Body of pancreas (tissue), 4 donors: ENCODE data around the gene MGAT3. TPM values are rescaled to one million over a fixed set of nuclear protein-coding genes. Genes with fewer than 3 reads are reported as not detected.

Source experiments
- ATAC-seq: fragments of 150-250 bp; one replicate; pipeline ENCODE4 v1.9.1; 2016
- DNase-seq, 4 donors: peaks; one replicate each; pipeline ENCODE4 v3.0.0-alpha.2; 2019
- H3K27ac ChIP-seq, 4 donors: fragments of 200-600 bp; sonication (generic); 1 replicate in 3 of 4; 2 replicates in 1 of 4; pipeline versions ENCODE4 v1.5.1 to v1.6.1; 2016 to 2019; ENCODE audit warnings: mild to moderate bottlenecking in 1 of 4, mixed read lengths in 1 of 4, moderate library complexity in 1 of 4
- H3K27me3 ChIP-seq, 2 donors: fragments of 200-600 bp; sonication (generic); one replicate each; pipeline ENCODE4 v1.6.0; 2016; ENCODE audit warnings: mild to moderate bottlenecking in 1 of 2
- H3K36me3 ChIP-seq, 2 donors: fragments of 200-600 bp; sonication (generic); replicated peaks in 1 of 2; 2 replicates each; pipeline ENCODE4 v1.5.1; 2016; ENCODE audit warnings: low read depth in 2 of 2; ENCODE audit not compliant: insufficient read depth in 1 of 2
- H3K4me1 ChIP-seq: fragments of 200-600 bp; sonication (generic); one replicate; pipeline ENCODE4 v1.6.0; 2016
- H3K4me3 ChIP-seq, 2 donors: fragments of 200-600 bp; sonication (generic); 1 replicate in 1 of 2; 2 replicates in 1 of 2; pipeline ENCODE4 v1.5.1; 2016 to 2019
- H3K9me3 ChIP-seq, 3 donors: fragments of 200-600 bp; sonication (generic); 1 replicate in 2 of 3; 2 replicates in 1 of 3; pipeline ENCODE4 v1.5.1; 2016
- CTCF ChIP-seq, 7 experiments: fragments of 450-650 bp in 4 of 7; fragments of 200-600 bp in 3 of 7; sonication (generic) in 3 of 7; IDR thresholded peaks; one replicate each; pipeline ENCODE4 v1.5.1; 2016 to 2019; ENCODE audit warnings: antibody characterized with exemption in 7 of 7
- POLR2A ChIP-seq, 3 donors: fragments of 450-650 bp; IDR thresholded peaks; one replicate each; pipeline ENCODE4 v1.6.1; 2016; ENCODE audit warnings: antibody characterized with exemption in 3 of 3, mild to moderate bottlenecking in 2 of 3
- WGBS, 2 donors: methylation state at CpG; one replicate each; pipeline ENCODE4 v1.1.5; 2017; 5-methylcytosine and 5-hydroxymethylcytosine counted together
- intact Hi-C: fragments of 100-400 bp; cut with DNase I; formaldehyde crosslinking; loops from one replicate; pipeline ENCODE4 v1.15.1; 2023
- total RNA-seq, 2 donors: library from RNA; depleted of rRNA; stranded (reverse); fragments of >200 nt; gene quantifications; one replicate each; pipeline ENCODE4 v1.1.0, GENCODE V29; 2016

The MGAT3 gene
- total RNA-seq, 2 donors from 2014 or later: 0.99 to 2.9 TPM

- Histone ChIP-seq H3K27ac (peak overlapping the region in 3 of 4 donors; percentile 1 to 32 (median 29)), H3K36me3 (peaks cover 0 to 2% of the 10 kb centered on the region in 2 donors), H3K4me3 (no peak overlapping the region), H3K4me1 (peaks cover 84% of the 10 kb centered on the region), H3K9me3 (no peaks in the 10 kb centered on the region), H3K27me3 (no peaks in the 10 kb centered on the region)
- DNase-seq (peak in 2 of 4 donors; percentile 52 to 55), ATAC-seq (no peak)
- WGBS, 2 donors: 29 to 41% methylated on average over 5 to 6 of the region's 6 CpGs
- no peak for TF ChIP-seq CTCF (IDR thresholded peaks at IDR 0.05)
- TF ChIP-seq POLR2A (IDR thresholded peaks at IDR 0.05): no peak
- intact Hi-C loops: no loop called here
Measured at GRCh38 chr22:39527481-39527961, 70.7 kb downstream of the MGAT3 start.

GRCh38 chr22:39528080-39528661 lies 71.4 kb downstream of the MGAT3 start:
- Histone ChIP-seq H3K36me3 (no peaks in the 10 kb centered on the region), H3K27ac (peak overlapping the region in 3 of 4 donors; percentile 1 to 29 (median 19))

GRCh38 chr22:39528681-39529486 lies 72.1 kb downstream of the MGAT3 start:
- Histone ChIP-seq H3K27me3 (no peaks in the 10 kb centered on the region), H3K9me3 (no peaks in the 10 kb centered on the region), H3K27ac (peak overlapping the region in 3 of 4 donors; percentile 21 to 30 (median 29)), H3K4me1 (peaks cover 71% of the 10 kb centered on the region), H3K4me3 (no peak overlapping the region), H3K36me3 (no peaks in the 10 kb centered on the region)
- 13 to 25% methylated on average over 23 to 32 of the region's 32 CpGs for WGBS, 2 donors
- intact Hi-C loops: no loop called here
- DNase-seq (peak; percentile 92 to 94 (median 93)), ATAC-seq (peak; percentile 56)
- TF ChIP-seq POLR2A (IDR thresholded peaks at IDR 0.05) (peak in 1 of 3 donors; percentile 28), CTCF (IDR thresholded peaks at IDR 0.05) (peak; percentile 91 to 99 (median 99))

More at GRCh38 chr22:39528080-39528661, 71.4 kb downstream of the MGAT3 start:
- peaks cover 78% of the 10 kb centered on the region for H3K4me1 ChIP-seq
- 61 to 71% methylated on average over 8 to 12 of the region's 12 CpGs for WGBS, 2 donors
- no peak for ATAC-seq
- H3K27me3 ChIP-seq: no peaks in the 10 kb centered on the region
- no peak for DNase-seq
- H3K9me3 ChIP-seq: no peaks in the 10 kb centered on the region
- intact Hi-C loops: no loop called here
- TF ChIP-seq CTCF (IDR thresholded peaks at IDR 0.05) (no peak), POLR2A (IDR thresholded peaks at IDR 0.05) (no peak)
- H3K4me3 ChIP-seq: no peak overlapping the region

- intact Hi-C loops: no loop called here
- no peaks in the 10 kb centered on the region for H3K9me3 ChIP-seq
- 44 to 47% methylated on average over 7 to 17 of the region's 17 CpGs for WGBS, 2 donors
- ATAC-seq (no peak), DNase-seq (no peak)
- no peak for TF ChIP-seq POLR2A (IDR thresholded peaks at IDR 0.05)
- TF ChIP-seq CTCF (IDR thresholded peaks at IDR 0.05): no peak
- H3K4me1 ChIP-seq: peaks cover 67% of the 10 kb centered on the region
- H3K27me3 ChIP-seq: no peaks in the 10 kb centered on the region
- H3K27ac ChIP-seq: peak overlapping the region in 2 of 4 donors; percentile 21 to 29
- no peaks in the 10 kb centered on the region for H3K36me3 ChIP-seq
- no peak overlapping the region for H3K4me3 ChIP-seq
Measured at GRCh38 chr22:39529487-39529851, 72.7 kb downstream of the MGAT3 start.
